Mesothelial cell of epicardium (in vitro differentiated cells): Measurements from ENCODE around the gene DLGAP1. TPM values are rescaled to one million over a fixed set of nuclear protein-coding genes. Genes with fewer than 3 reads are reported as not detected.

Experiments
- DNase-seq, 2 experiments: peaks; one replicate each; pipeline ENCODE4 v3.0.0; 2021; ENCODE audit warnings: low spot score in 2 of 2; ENCODE audit not compliant: unreplicated experiment in 2 of 2
- H3K27ac Mint-ChIP-seq: 2 replicates; pipeline ENCODE4 v1.8.0; 2021; ENCODE audit warnings: mixed read lengths
- H3K27me3 Mint-ChIP-seq: 2 replicates; pipeline ENCODE4 v1.8.0; 2021; ENCODE audit warnings: low read depth, mixed read lengths
- H3K36me3 Mint-ChIP-seq: 2 replicates; pipeline ENCODE4 v1.8.0; 2021; ENCODE audit warnings: mixed read lengths
- H3K4me1 Mint-ChIP-seq: 2 replicates; pipeline ENCODE4 v1.8.0; 2021; ENCODE audit warnings: mixed read lengths
- H3K4me3 Mint-ChIP-seq: 2 replicates; pipeline ENCODE4 v1.8.0; 2021; ENCODE audit warnings: mild to moderate bottlenecking, moderate library complexity, mixed read lengths
- H3K9me3 Mint-ChIP-seq: 2 replicates; pipeline ENCODE4 v1.8.0; 2021; ENCODE audit warnings: mixed read lengths
- CTCF ChIP-seq: fragments of 200-600 bp; sonication (generic); IDR thresholded peaks from one replicate; pipeline ENCODE4 v1.5.0; 2021; ENCODE audit warnings: antibody characterized with exemption; ENCODE audit not compliant: unreplicated experiment
- total RNA-seq: library from RNA; stranded (reverse); gene quantifications from 3 replicates; pipeline ENCODE4 v1.2.1, GENCODE V29; 2021

DLGAP1 gene
- total RNA-seq, 1 donor from 2014 or later = 4.6 TPM

- H3K27me3 Mint-ChIP-seq = peaks cover 5% of the 10 kb centered on the region
- no peak for DNase-seq
- H3K27ac Mint-ChIP-seq = no peak overlapping the region
- peaks cover 2% of the 10 kb centered on the region for H3K4me1 Mint-ChIP-seq
- H3K36me3 Mint-ChIP-seq = no peaks in the 10 kb centered on the region
- H3K9me3 Mint-ChIP-seq = no peaks in the 10 kb centered on the region
- H3K4me3 Mint-ChIP-seq = no peak overlapping the region
- TF ChIP-seq CTCF = no peak
Measured at GRCh38 chr18:3919396-3920061, 535.6 kb downstream of the DLGAP1 start.

GRCh38 chr18:3916082-3916481 is 539.0 kb downstream of the DLGAP1 start:
- no peak for DNase-seq
- Mint-ChIP-seq H3K4me3 (no peak overlapping the region), H3K4me1 (peaks cover 4% of the 10 kb centered on the region), H3K27me3 (peaks cover 5% of the 10 kb centered on the region), H3K36me3 (no peaks in the 10 kb centered on the region), H3K27ac (no peak overlapping the region), H3K9me3 (no peaks in the 10 kb centered on the region)
- TF ChIP-seq CTCF = no peak

GRCh38 chr18:3914833-3915610 is 540.1 kb downstream of the DLGAP1 start:
- Mint-ChIP-seq H3K36me3 (no peaks in the 10 kb centered on the region), H3K9me3 (no peaks in the 10 kb centered on the region), H3K27ac (no peak overlapping the region), H3K4me3 (no peak overlapping the region), H3K27me3 (peaks cover 5% of the 10 kb centered on the region), H3K4me1 (peaks cover 4% of the 10 kb centered on the region)
- no peak for TF ChIP-seq CTCF
- no peak for DNase-seq

- Mint-ChIP-seq H3K4me3 (no peak overlapping the region), H3K4me1 (peaks cover 4% of the 10 kb centered on the region), H3K9me3 (no peaks in the 10 kb centered on the region), H3K36me3 (no peaks in the 10 kb centered on the region), H3K27ac (no peak overlapping the region), H3K27me3 (peaks cover 5% of the 10 kb centered on the region)
- no peak for TF ChIP-seq CTCF
- DNase-seq = no peak
Measured at GRCh38 chr18:3914109-3914508, 541.0 kb downstream of the DLGAP1 start.

- H3K4me1 Mint-ChIP-seq = peaks cover 4% of the 10 kb centered on the region
- TF ChIP-seq CTCF = no peak
- no peaks in the 10 kb centered on the region for H3K9me3 Mint-ChIP-seq
- DNase-seq = no peak
- no peaks in the 10 kb centered on the region for H3K27me3 Mint-ChIP-seq
- no peaks in the 10 kb centered on the region for H3K36me3 Mint-ChIP-seq
- no peak overlapping the region for H3K4me3 Mint-ChIP-seq
- H3K27ac Mint-ChIP-seq = no peak overlapping the region
Measured at GRCh38 chr18:3912705-3913104, 542.4 kb downstream of the DLGAP1 start.
